Neuronal stem cell (in vitro differentiated cells): ENCODE measurements around the gene RBM19.
"Not testable (repeated sequence)": the region's sequence is repeated elsewhere in the genome, so short reads cannot be mapped to it uniquely, and the experiment has no call there.

Source experiments
- DNase-seq: peaks from one replicate; pipeline ENCODE4 v3.0.0-alpha.2; 2013; ENCODE audit warnings: low spot score
- H2AFZ ChIP-seq: one replicate; pipeline ENCODE4 v1.6.1; 2013; ENCODE audit warnings: mild to moderate bottlenecking, low read length, inconsistent platforms
- H2AK5ac ChIP-seq: 2 replicates; pipeline ENCODE4 v1.6.1; 2013; ENCODE audit warnings: low read depth, mild to moderate bottlenecking, inconsistent platforms, low read length, moderate library complexity, mixed read lengths
- H2BK120ac ChIP-seq: 2 replicates; pipeline ENCODE4 v1.6.1; 2013; ENCODE audit warnings: low read depth, mild to moderate bottlenecking, inconsistent platforms, low read length, moderate library complexity, mixed read lengths
- H2BK12ac ChIP-seq: one replicate; pipeline ENCODE4 v1.6.1; 2013; ENCODE audit warnings: low read length, inconsistent platforms
- H2BK15ac ChIP-seq: 2 replicates; pipeline ENCODE4 v1.6.1; 2013; ENCODE audit warnings: mild to moderate bottlenecking, low read length, inconsistent platforms, mixed read lengths
- H2BK5ac ChIP-seq: one replicate; pipeline ENCODE4 v1.6.1; 2013; ENCODE audit warnings: inconsistent platforms, mild to moderate bottlenecking, low read length, moderate library complexity
- H3K14ac ChIP-seq: one replicate; pipeline ENCODE4 v1.6.1; 2013; ENCODE audit warnings: low read length, inconsistent platforms
- H3K18ac ChIP-seq: 2 replicates; pipeline ENCODE4 v1.6.1; 2013; ENCODE audit warnings: low read length, inconsistent platforms
- H3K23ac ChIP-seq: 2 replicates; pipeline ENCODE4 v1.6.1; 2013; ENCODE audit warnings: low read depth, mild to moderate bottlenecking, mixed read lengths, low read length, inconsistent platforms; ENCODE audit not compliant: poor library complexity
- H3K27ac ChIP-seq: replicated peaks from 3 replicates; pipeline ENCODE4 v1.5.1; 2013; ENCODE audit warnings: low read length, inconsistent platforms
- H3K27me3 ChIP-seq, 3 experiments: 2 replicates each; pipeline ENCODE4 v1.6.1; 2013; ENCODE audit warnings: low read length in 3 of 3, mild to moderate bottlenecking in 2 of 3, inconsistent platforms in 1 of 3, low read depth in 1 of 3, mixed read lengths in 1 of 3, moderate library complexity in 1 of 3; ENCODE audit not compliant: control insufficient read depth in 3 of 3, insufficient read depth in 3 of 3
- H3K36me3 ChIP-seq, 2 donors: replicated peaks in 1 of 2; 2 replicates each; pipeline ENCODE4 v1.6.1; 2013; ENCODE audit warnings: low read length in 2 of 2; ENCODE audit not compliant: control insufficient read depth in 2 of 2, insufficient read depth in 2 of 2
- H3K4ac ChIP-seq: 2 replicates; pipeline ENCODE4 v1.6.1; 2013; ENCODE audit warnings: inconsistent platforms, mild to moderate bottlenecking, low read length, moderate library complexity
- H3K4me1 ChIP-seq, 2 donors: 1 replicate in 1 of 2; 2 replicates in 1 of 2; pipeline ENCODE4 v1.6.1; 2013; ENCODE audit warnings: low read length in 2 of 2, low read depth in 1 of 2; ENCODE audit not compliant: control insufficient read depth in 2 of 2, insufficient read depth in 1 of 2
- H3K4me2 ChIP-seq: one replicate; pipeline ENCODE4 v1.6.1; 2013; ENCODE audit warnings: mild to moderate bottlenecking, low read length, inconsistent platforms; ENCODE audit not compliant: insufficient read depth, poor library complexity, severe bottlenecking
- H3K4me3 ChIP-seq, 2 donors: 2 replicates each; pipeline ENCODE4 v1.5.1; 2013; ENCODE audit warnings: low read length in 2 of 2, mild to moderate bottlenecking in 2 of 2, inconsistent platforms in 1 of 2, moderate library complexity in 1 of 2
- H3K79me1 ChIP-seq: one replicate; pipeline ENCODE4 v1.6.1; 2013; ENCODE audit warnings: low read depth, mild to moderate bottlenecking, inconsistent platforms, low read length, moderate library complexity
- H3K9ac ChIP-seq: one replicate; pipeline ENCODE4 v1.6.1; 2013; ENCODE audit warnings: mild to moderate bottlenecking, low read depth, low read length, inconsistent platforms; ENCODE audit not compliant: poor library complexity
- H3K9me3 ChIP-seq, 2 donors: replicated peaks in 1 of 2; 2 replicates each; pipeline versions ENCODE3 to v1.6.1; 2013; ENCODE audit warnings: low read length in 2 of 2, mild to moderate bottlenecking in 2 of 2, inconsistent platforms in 1 of 2, low read depth in 1 of 2, mixed read lengths in 1 of 2, moderate library complexity in 1 of 2; ENCODE audit not compliant: control insufficient read depth in 2 of 2, insufficient read depth in 1 of 2
- H4K8ac ChIP-seq: one replicate; pipeline ENCODE4 v1.6.1; 2013; ENCODE audit warnings: low read depth, mild to moderate bottlenecking, inconsistent platforms, low read length, moderate library complexity
- H4K91ac ChIP-seq: one replicate; pipeline ENCODE4 v1.6.1; 2013; ENCODE audit warnings: low read length, low read depth, mild to moderate bottlenecking, inconsistent platforms; ENCODE audit not compliant: poor library complexity
- WGBS, 2 donors: extraction: QIAGEN DNeasy Blood & Tissue Kit; methylation state at CpG; one replicate each; pipeline ENCODE4 v1.1.7; 2013; ENCODE audit warnings: missing lambda C conversion rate in 2 of 2, mixed read lengths in 1 of 2; ENCODE audit not compliant: insufficient read length in 2 of 2, insufficient replicate concordance in 1 of 2; ENCODE audit errors: extremely low coverage in 2 of 2; 5-methylcytosine and 5-hydroxymethylcytosine counted together

Gene RBM19

DNA sequence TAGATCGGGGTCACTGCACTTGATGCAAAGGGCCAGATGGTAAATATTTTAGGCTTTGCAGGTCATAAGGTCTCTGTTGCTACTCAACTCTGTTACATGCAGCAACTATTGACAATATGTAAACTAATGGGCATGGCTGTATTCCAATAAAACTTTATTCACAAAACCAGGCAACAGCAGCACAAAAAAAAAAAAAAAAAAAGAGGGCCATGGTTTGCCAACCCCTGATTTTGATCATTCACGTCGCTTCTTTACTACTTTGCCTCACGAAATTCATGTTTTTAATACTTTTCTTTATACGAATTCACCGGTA is 152.9 kb downstream of the RBM19 start:
- no peak overlapping the region for H2BK15ac ChIP-seq
- no peak for DNase-seq
- H3K4ac ChIP-seq = no peak overlapping the region
- H3K23ac ChIP-seq = no peak overlapping the region
- no peaks in the 10 kb centered on the region for H3K27me3 ChIP-seq
- H3K27ac ChIP-seq = no peak overlapping the region
- H4K8ac ChIP-seq = no peak overlapping the region
- H3K9ac ChIP-seq = no peak overlapping the region
- H3K4me2 ChIP-seq = no peak overlapping the region
- no peak overlapping the region for H2AFZ ChIP-seq
- peaks cover 0 to 3% of the 10 kb centered on the region in 2 donors for H3K9me3 ChIP-seq
- WGBS, 2 donors = no CpG with 5 or more reads among the region's 6 CpGs
- H3K4me3 ChIP-seq = no peak overlapping the region
- no peak overlapping the region for H2BK120ac ChIP-seq
- H4K91ac ChIP-seq = no peak overlapping the region
- no peaks in the 10 kb centered on the region for H3K79me1 ChIP-seq
- H3K18ac ChIP-seq = no peak overlapping the region
- peaks cover 0 to 9% of the 10 kb centered on the region in 2 donors for H3K4me1 ChIP-seq
- no peak overlapping the region for H2AK5ac ChIP-seq
- H2BK5ac ChIP-seq = no peak overlapping the region
- H3K36me3 ChIP-seq = peaks cover 2 to 4% of the 10 kb centered on the region in 2 donors
- no peak overlapping the region for H2BK12ac ChIP-seq
- no peak overlapping the region for H3K14ac ChIP-seq

- Histone ChIP-seq H3K4me2 (no peak overlapping the region), H3K27me3 (no peaks in the 10 kb centered on the region), H2BK5ac (no peak overlapping the region), H2BK15ac (no peak overlapping the region), H3K14ac (peak overlapping the region; percentile 25), H3K18ac (peak overlapping the region; percentile 48), H2AFZ (no peak overlapping the region), H3K4me3 (no peak overlapping the region), H2AK5ac (no peak overlapping the region), H3K9me3 (peaks cover 0 to 3% of the 10 kb centered on the region in 2 donors), H4K91ac (no peak overlapping the region), H2BK120ac (no peak overlapping the region), H4K8ac (no peak overlapping the region), H3K79me1 (no peaks in the 10 kb centered on the region), H3K23ac (peak overlapping the region; percentile 2), H3K9ac (peak overlapping the region; percentile 25), H3K4ac (no peak overlapping the region), H3K36me3 (peaks cover 2 to 4% of the 10 kb centered on the region in 2 donors), H2BK12ac (no peak overlapping the region), H3K27ac (no peak overlapping the region), H3K4me1 (peaks cover 0 to 9% of the 10 kb centered on the region in 2 donors)
- WGBS, 2 donors = no CpG with 5 or more reads among the region's 16 CpGs
- no peak for DNase-seq
Measured at GRCh38 chr12:113812411-113813228, 153.5 kb downstream of the RBM19 start.

DNA sequence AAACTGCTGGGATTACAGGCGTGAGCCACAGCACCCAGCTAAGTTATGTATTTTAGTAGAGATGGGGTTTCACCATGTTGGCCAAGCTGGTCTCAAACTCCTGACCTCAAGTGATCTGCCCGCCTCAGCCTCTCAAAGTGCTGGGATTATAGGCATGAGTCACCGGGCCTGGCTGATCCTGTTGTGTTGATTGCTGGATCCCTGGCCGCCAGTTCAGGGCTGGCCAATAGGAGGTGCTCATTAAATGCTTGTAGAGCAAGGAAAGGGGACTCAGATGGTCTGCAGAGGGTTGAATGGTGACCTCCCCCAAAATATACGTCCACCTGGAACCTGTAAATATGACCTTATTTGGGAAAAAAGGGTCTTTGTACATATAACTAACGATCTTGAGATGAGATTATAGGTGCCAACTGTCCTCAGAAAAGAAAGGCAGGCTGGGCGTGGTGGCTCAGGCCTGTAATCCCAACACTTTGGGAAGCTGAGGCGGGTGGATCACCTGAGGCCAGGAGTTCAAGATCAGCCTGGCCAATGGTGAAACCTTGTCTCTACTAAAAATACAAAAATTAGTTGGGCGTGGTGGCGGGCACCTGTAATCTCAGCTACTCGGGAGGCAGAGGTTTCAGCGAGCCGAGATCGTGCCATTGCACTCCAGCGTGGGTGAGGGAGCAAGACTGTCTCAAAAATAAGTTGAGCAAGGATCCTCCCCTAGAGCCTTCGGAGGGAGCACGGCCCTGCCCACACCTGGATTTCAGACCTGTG is 156.5 kb downstream of the RBM19 start:
- H3K23ac ChIP-seq, H4K8ac ChIP-seq, H3K79me1 ChIP-seq, DNase-seq, H2AFZ ChIP-seq, H3K4me2 ChIP-seq, H3K4me1 ChIP-seq, H3K18ac ChIP-seq, H3K9ac ChIP-seq, H3K27me3 ChIP-seq, H2BK5ac ChIP-seq, H2BK15ac ChIP-seq, H4K91ac ChIP-seq, H3K4ac ChIP-seq, H2BK120ac ChIP-seq, H3K14ac ChIP-seq, H3K27ac ChIP-seq, H3K9me3 ChIP-seq, H3K36me3 ChIP-seq, H2BK12ac ChIP-seq, H3K4me3 ChIP-seq, H2AK5ac ChIP-seq: not testable (repeated sequence)
- WGBS, 2 donors = no CpG with 5 or more reads among the region's 17 CpGs
